Type B pancreatic cell (in vitro differentiated cells): ENCODE results near the gene BST1. TPM values are rescaled to one million over a fixed set of nuclear protein-coding genes. Genes with fewer than 3 reads are reported as not detected.

Experiments
- DNase-seq: peaks from one replicate; pipeline ENCODE4 v3.0.0; 2021; ENCODE audit warnings: mixed read lengths; ENCODE audit not compliant: unreplicated experiment; ENCODE audit errors: extremely low spot score
- H3K27ac Mint-ChIP-seq: 2 replicates; pipeline ENCODE4 v1.8.0; 2021; ENCODE audit warnings: mild to moderate bottlenecking, mixed read lengths
- H3K27me3 Mint-ChIP-seq: 2 replicates; pipeline ENCODE4 v1.8.0; 2021; ENCODE audit warnings: mixed read lengths
- H3K36me3 Mint-ChIP-seq: 2 replicates; pipeline ENCODE4 v1.8.0; 2021; ENCODE audit warnings: mixed read lengths
- H3K4me1 Mint-ChIP-seq: one replicate; pipeline ENCODE4 v1.8.0; 2021; ENCODE audit warnings: mixed read lengths; ENCODE audit not compliant: unreplicated experiment
- H3K4me3 Mint-ChIP-seq: 2 replicates; pipeline ENCODE4 v1.8.0; 2021; ENCODE audit warnings: mild to moderate bottlenecking, mixed read lengths
- H3K9me3 Mint-ChIP-seq: 2 replicates; pipeline ENCODE4 v1.8.0; 2021; ENCODE audit warnings: mixed read lengths
- total RNA-seq: library from RNA; stranded (reverse); gene quantifications from 2 replicates; pipeline ENCODE4 v1.2.1, GENCODE V29; 2021; ENCODE audit warnings: low replicate concordance
- TF ChIP-seq, protein P1 (sequence below): fragments of 200-600 bp; sonication (generic); conservative IDR thresholded peaks from 2 replicates; pipeline ENCODE4 v1.5.0; 2021; ENCODE audit warnings: antibody characterized with exemption, mild to moderate bottlenecking

Gene BST1
- total RNA-seq, 1 donor from 2014 or later = 0.89 TPM

DNA sequence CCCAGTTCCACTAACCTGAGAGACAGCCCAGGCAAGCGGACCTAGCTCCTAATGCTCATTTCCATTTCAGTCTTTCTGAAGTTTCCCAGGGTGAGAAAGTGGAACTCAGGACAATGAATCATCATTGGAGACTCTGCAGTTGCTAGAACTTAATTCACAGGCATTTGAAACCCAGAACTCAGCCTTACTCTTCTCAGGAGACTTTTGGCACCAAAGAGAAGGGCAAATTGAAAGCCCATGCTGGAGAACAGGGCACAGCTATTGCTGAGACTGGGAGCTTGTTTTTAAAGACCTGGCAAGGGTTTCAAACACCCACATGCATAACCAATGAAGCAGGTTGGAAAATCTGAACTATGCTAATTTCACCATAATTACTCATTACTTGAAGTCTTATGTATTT, 36.0 kb downstream of the BST1 start:
- Mint-ChIP-seq H3K9me3 (peaks cover 11% of the 10 kb centered on the region), H3K36me3 (no peaks in the 10 kb centered on the region), H3K27me3 (no peaks in the 10 kb centered on the region), H3K27ac (no peak overlapping the region), H3K4me1 (peaks cover 4% of the 10 kb centered on the region), H3K4me3 (no peak overlapping the region)
- DNase-seq = no peak
- TF ChIP-seq, protein P1, sequence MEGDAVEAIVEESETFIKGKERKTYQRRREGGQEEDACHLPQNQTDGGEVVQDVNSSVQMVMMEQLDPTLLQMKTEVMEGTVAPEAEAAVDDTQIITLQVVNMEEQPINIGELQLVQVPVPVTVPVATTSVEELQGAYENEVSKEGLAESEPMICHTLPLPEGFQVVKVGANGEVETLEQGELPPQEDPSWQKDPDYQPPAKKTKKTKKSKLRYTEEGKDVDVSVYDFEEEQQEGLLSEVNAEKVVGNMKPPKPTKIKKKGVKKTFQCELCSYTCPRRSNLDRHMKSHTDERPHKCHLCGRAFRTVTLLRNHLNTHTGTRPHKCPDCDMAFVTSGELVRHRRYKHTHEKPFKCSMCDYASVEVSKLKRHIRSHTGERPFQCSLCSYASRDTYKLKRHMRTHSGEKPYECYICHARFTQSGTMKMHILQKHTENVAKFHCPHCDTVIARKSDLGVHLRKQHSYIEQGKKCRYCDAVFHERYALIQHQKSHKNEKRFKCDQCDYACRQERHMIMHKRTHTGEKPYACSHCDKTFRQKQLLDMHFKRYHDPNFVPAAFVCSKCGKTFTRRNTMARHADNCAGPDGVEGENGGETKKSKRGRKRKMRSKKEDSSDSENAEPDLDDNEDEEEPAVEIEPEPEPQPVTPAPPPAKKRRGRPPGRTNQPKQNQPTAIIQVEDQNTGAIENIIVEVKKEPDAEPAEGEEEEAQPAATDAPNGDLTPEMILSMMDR = no peak

DNA sequence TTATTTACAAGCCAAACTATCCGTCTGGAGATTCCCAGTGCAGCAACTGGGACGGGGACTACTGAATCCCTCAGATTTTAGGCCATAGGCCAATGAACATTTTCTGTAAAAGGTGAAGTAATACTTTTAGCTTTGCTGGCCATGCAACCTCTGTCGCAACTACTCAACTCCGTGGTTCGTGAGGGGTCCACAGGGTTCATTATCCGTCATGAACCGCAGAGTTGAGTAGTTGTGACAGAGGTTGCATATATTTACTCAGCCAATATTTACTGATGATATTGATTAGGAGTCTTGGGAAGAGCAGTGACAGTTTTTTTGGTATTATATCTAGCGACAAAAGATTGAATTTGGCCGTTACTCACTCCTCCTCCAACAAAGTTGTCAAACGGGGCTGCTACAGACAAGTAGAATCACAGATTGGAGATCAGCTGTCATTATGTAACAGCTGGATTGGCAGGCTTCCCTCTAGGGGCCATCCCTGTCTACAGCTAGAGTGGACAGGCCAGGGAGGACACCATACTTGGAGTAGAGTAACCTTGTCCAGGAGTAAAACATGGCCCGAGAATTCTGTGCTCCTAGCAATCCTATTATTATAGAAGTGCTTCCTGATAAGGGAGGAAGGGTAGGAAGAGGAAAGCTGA, 38.0 kb downstream of the BST1 start:
- TF ChIP-seq, protein P1 = no peak
- no peaks in the 10 kb centered on the region for H3K36me3 Mint-ChIP-seq
- peaks cover 4% of the 10 kb centered on the region for H3K9me3 Mint-ChIP-seq
- DNase-seq = no peak
- H3K4me1 Mint-ChIP-seq = no peaks in the 10 kb centered on the region
- no peak overlapping the region for H3K4me3 Mint-ChIP-seq
- no peaks in the 10 kb centered on the region for H3K27me3 Mint-ChIP-seq
- H3K27ac Mint-ChIP-seq = no peak overlapping the region

DNA sequence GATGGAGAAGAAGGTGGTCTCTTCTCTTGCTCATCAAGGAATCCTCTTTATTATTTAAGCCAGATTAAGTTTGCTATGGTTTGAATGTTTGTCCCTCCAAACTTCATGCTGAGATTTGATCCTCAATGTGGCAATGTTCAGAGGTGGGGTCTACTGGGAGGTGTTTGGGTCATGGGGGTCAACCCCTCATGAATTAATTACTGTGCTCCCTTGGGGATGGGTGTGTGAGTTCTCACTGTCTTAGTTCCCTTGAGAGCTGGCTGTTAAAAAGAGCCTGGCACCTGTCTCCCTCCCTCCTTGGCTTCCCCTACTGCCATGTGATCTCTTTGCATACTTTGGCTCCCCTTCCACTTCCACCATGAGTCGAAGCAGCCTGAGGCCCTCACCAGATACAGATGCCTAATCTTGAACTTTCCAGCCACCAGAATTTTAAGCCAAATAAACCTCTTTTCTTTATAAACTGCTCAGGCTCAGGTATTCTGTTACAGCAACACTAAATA, 39.3 kb downstream of the BST1 start:
- Mint-ChIP-seq H3K4me1 (no peaks in the 10 kb centered on the region), H3K9me3 (no peaks in the 10 kb centered on the region), H3K27me3 (no peaks in the 10 kb centered on the region), H3K27ac (no peak overlapping the region), H3K36me3 (no peaks in the 10 kb centered on the region), H3K4me3 (no peak overlapping the region)
- no peak for DNase-seq
- TF ChIP-seq, protein P1 = no peak

DNA sequence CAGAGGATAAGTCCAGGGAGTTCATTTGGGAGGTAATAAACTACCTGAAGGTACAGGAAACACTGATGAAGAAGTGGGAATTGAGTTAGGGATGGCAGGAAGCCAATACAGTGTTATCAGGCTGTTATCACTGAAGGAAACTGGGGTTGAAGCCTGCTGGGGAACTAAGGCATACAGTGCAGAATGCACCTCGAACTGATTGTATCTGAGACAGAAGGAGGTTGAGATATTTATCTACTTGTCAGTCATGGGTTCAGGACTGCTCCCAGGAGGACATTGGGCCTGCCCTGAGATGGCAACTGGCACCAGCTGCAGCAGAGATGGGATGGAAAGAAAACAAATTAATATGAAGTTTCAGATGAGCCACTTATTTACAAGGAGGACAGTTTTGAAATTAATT, 39.8 kb downstream of the BST1 start:
- Mint-ChIP-seq H3K9me3 (no peaks in the 10 kb centered on the region), H3K4me3 (no peak overlapping the region), H3K27ac (no peak overlapping the region), H3K36me3 (no peaks in the 10 kb centered on the region), H3K27me3 (no peaks in the 10 kb centered on the region), H3K4me1 (no peaks in the 10 kb centered on the region)
- TF ChIP-seq, protein P1 = no peak
- no peak for DNase-seq

DNA sequence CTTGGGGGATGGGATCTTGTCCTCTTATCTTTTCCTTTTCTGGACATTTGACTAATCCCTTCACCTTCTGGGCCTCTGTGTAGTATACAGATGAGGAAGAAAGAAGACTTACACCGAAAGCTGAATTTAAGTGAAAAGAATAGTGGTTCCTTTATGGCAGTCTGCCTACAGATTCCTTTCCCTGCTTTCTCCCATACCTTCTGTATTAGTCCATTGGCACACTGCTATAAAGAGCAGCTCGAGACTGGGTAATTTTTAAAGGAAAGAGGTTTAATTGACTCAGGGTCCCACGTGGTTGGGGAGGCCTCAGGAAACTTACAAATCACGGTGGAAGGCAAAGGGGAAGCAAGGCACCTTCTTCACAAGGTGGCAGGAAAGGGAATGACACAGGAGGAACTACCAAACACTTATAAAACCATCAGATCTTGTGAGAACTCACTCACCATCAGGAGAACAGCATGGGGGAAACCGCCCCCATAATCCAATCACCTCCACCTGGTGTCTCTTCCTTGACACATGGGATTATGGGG, 41.2 kb downstream of the BST1 start:
- no peaks in the 10 kb centered on the region for H3K9me3 Mint-ChIP-seq
- no peaks in the 10 kb centered on the region for H3K36me3 Mint-ChIP-seq
- DNase-seq = no peak
- H3K27ac Mint-ChIP-seq = no peak overlapping the region
- H3K27me3 Mint-ChIP-seq = no peaks in the 10 kb centered on the region
- TF ChIP-seq, protein P1 = no peak
- H3K4me3 Mint-ChIP-seq = no peak overlapping the region
- no peaks in the 10 kb centered on the region for H3K4me1 Mint-ChIP-seq
